NT2/D1 (cell line): ENCODE data around the gene RHOB.

Source experiments
- DNase-seq: peaks from one replicate; pipeline ENCODE4 v3.0.0-alpha.2; 2011; ENCODE audit warnings: low read depth, low spot score
- H3K27me3 ChIP-seq: 2 replicates; pipeline ENCODE4 v1.6.0; 2011; ENCODE audit warnings: mild to moderate bottlenecking; ENCODE audit not compliant: insufficient read length, insufficient read depth
- H3K36me3 ChIP-seq: 2 replicates; pipeline ENCODE4 v1.6.1; 2011; ENCODE audit warnings: mild to moderate bottlenecking, low read length, mixed read lengths; ENCODE audit not compliant: insufficient read depth, insufficient read length
- H3K4me1 ChIP-seq: 2 replicates; pipeline ENCODE4 v1.5.1; 2011; ENCODE audit not compliant: insufficient read depth, insufficient read length
- H3K4me3 ChIP-seq: 2 replicates; pipeline ENCODE4 v1.5.1; 2011; ENCODE audit warnings: low read depth; ENCODE audit not compliant: insufficient read length
- H3K9ac ChIP-seq: 2 replicates; pipeline ENCODE4 v1.6.0; 2011; ENCODE audit warnings: low read depth; ENCODE audit not compliant: insufficient read length
- H3K9me3 ChIP-seq: 2 replicates; pipeline ENCODE4 v1.5.1; 2011; ENCODE audit warnings: mild to moderate bottlenecking, low read length; ENCODE audit not compliant: insufficient read depth
- SUZ12 ChIP-seq: IDR thresholded peaks from 2 replicates; pipeline ENCODE4 v1.6.1; 2011; ENCODE audit not compliant: insufficient read length, insufficient read depth; ENCODE audit errors: extremely low read depth
- YY1 ChIP-seq: IDR thresholded peaks from 2 replicates; pipeline ENCODE4 v1.6.1; 2011; ENCODE audit not compliant: insufficient read length, insufficient read depth
- ZNF274 ChIP-seq: IDR thresholded peaks from 2 replicates; pipeline ENCODE4 v1.6.1; 2011; ENCODE audit warnings: mild to moderate bottlenecking, low read depth, low read length

The RHOB gene

GRCh38 chr2:20446917-20447436 is at the start of gene RHOB:
Gene RHOB, plus strand, starts transcription at chr2:20447074. Its CDS starts 392 bp downstream, at chr2:20447466.
- Histone ChIP-seq H3K36me3 (peaks cover 21% of the 10 kb centered on the region), H3K27me3 (peaks cover 12% of the 10 kb centered on the region), H3K9me3 (no peaks in the 10 kb centered on the region), H3K4me3 (peak within 1 kb of the TSS; percentile 90), H3K4me1 (peaks cover 2% of the 10 kb centered on the region), H3K9ac (peak within 1 kb of the TSS; percentile 93)
- TF ChIP-seq YY1: no peak
- TF ChIP-seq SUZ12: no peak
- TF ChIP-seq ZNF274: no peak
- DNase-seq: peak; percentile 98

GRCh38 chr2:20397811-20398447 is 48.9 kb upstream of the RHOB start:
- Histone ChIP-seq H3K27me3 (no peaks in the 10 kb centered on the region), H3K4me3 (no peak overlapping the region), H3K4me1 (no peaks in the 10 kb centered on the region), H3K36me3 (no peaks in the 10 kb centered on the region), H3K9ac (no peak overlapping the region), H3K9me3 (no peaks in the 10 kb centered on the region)
- no peak for TF ChIP-seq SUZ12
- no peak for TF ChIP-seq ZNF274
- TF ChIP-seq YY1: no peak
- no peak for DNase-seq

DNA sequence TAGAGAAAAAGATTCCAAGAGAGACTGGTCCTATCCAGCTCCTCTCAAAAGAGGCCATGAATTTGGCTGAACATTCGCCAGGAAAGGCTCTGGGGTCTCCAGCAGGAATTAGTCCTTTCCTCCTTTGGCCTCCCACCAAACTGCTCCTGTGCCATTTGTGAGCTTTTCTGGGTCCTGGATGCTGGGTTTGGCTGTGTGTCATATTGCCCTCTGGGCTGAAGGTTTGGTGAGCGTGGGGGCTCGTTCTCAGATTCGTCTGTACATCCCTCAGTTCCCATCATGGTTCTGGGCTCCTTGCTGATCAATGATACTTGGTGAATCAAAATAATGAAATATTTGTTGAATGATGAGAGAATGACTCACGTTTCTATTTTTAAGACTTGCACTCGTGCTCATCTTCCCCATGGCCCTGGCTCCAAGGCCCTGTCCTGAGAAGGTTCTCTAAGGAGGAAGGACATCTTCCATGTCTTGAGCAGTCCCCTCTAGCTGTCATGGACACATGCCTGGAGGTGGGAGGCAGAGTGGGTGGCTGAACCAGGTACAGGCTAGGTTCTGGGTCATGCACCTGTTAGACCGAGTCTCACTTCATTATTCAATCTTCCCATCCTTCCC is 47.8 kb upstream of the RHOB start:
- H3K9ac ChIP-seq: no peak overlapping the region
- no peak for DNase-seq

GRCh38 chr2:20400306-20400705 is 46.6 kb upstream of the RHOB start:
- no peaks in the 10 kb centered on the region for H3K36me3 ChIP-seq
- no peak overlapping the region for H3K4me3 ChIP-seq
- no peak for TF ChIP-seq ZNF274
- no peak for TF ChIP-seq YY1
- no peak for TF ChIP-seq SUZ12
- no peaks in the 10 kb centered on the region for H3K27me3 ChIP-seq
- no peak for DNase-seq
- no peaks in the 10 kb centered on the region for H3K4me1 ChIP-seq
- no peaks in the 10 kb centered on the region for H3K9me3 ChIP-seq
- no peak overlapping the region for H3K9ac ChIP-seq

More for the DNA sequence above, 47.8 kb upstream of the RHOB start:
- H3K4me3 ChIP-seq: no peak overlapping the region
- H3K9me3 ChIP-seq: no peaks in the 10 kb centered on the region
- TF ChIP-seq ZNF274 (no peak), YY1 (no peak), SUZ12 (no peak)
- no peaks in the 10 kb centered on the region for H3K4me1 ChIP-seq
- H3K36me3 ChIP-seq: no peaks in the 10 kb centered on the region
- H3K27me3 ChIP-seq: no peaks in the 10 kb centered on the region

GRCh38 chr2:20400787-20401488 is 45.9 kb upstream of the RHOB start:
- no peak for TF ChIP-seq SUZ12
- no peak for TF ChIP-seq YY1
- TF ChIP-seq ZNF274: no peak
- Histone ChIP-seq H3K27me3 (no peaks in the 10 kb centered on the region), H3K4me3 (no peak overlapping the region), H3K9ac (no peak overlapping the region), H3K9me3 (no peaks in the 10 kb centered on the region), H3K36me3 (no peaks in the 10 kb centered on the region), H3K4me1 (no peaks in the 10 kb centered on the region)
- DNase-seq: no peak

- no peaks in the 10 kb centered on the region for H3K9me3 ChIP-seq
- TF ChIP-seq ZNF274: no peak
- TF ChIP-seq YY1: no peak
- TF ChIP-seq SUZ12: no peak
- H3K9ac ChIP-seq: no peak overlapping the region
- H3K27me3 ChIP-seq: no peaks in the 10 kb centered on the region
- H3K4me1 ChIP-seq: no peaks in the 10 kb centered on the region
- no peak for DNase-seq
- no peaks in the 10 kb centered on the region for H3K36me3 ChIP-seq
- no peak overlapping the region for H3K4me3 ChIP-seq
Measured at GRCh38 chr2:20401489-20401835, 45.4 kb upstream of the RHOB start.

- no peak for DNase-seq
- H3K9ac ChIP-seq: no peak overlapping the region
- TF ChIP-seq ZNF274: no peak
- TF ChIP-seq SUZ12: no peak
- TF ChIP-seq YY1: no peak
Measured at GRCh38 chr2:20403774-20404312, 43.0 kb upstream of the RHOB start.

More at GRCh38 chr2:20403774-20404312, 43.0 kb upstream of the RHOB start:
- Histone ChIP-seq H3K4me1 (no peaks in the 10 kb centered on the region), H3K4me3 (no peak overlapping the region), H3K9me3 (peaks cover 2% of the 10 kb centered on the region), H3K27me3 (no peaks in the 10 kb centered on the region), H3K36me3 (no peaks in the 10 kb centered on the region)
